HepG2 (cell line): ENCODE data around the gene RASGRP2. TPM values are rescaled to one million over a fixed set of nuclear protein-coding genes. Genes with fewer than 3 reads are reported as not detected.

Source experiments
- AGO2 ChIP-seq: fragments of 200-400 bp; formaldehyde crosslinking; optimal IDR thresholded peaks from 2 replicates; pipeline ENCODE3; 2017; ENCODE audit warnings: mild to moderate bottlenecking, low read depth, low read length, moderate library complexity
- EZH2 ChIP-seq: conservative IDR thresholded peaks from 2 replicates; pipeline ENCODE4 v1.6.1; 2012; ENCODE audit warnings: mild to moderate bottlenecking, low read depth, low read length, moderate library complexity
- FOXA3 ChIP-seq: IDR thresholded peaks from 2 replicates; pipeline ENCODE4 v1.6.1; 2016; ENCODE audit warnings: missing genetic modification reagents, missing compliant biosample characterization
- HOXA3 ChIP-seq: sonication (generic); formaldehyde crosslinking; IDR thresholded peaks from 2 replicates; pipeline ENCODE4 v1.5.0; 2020; ENCODE audit warnings: missing genetic modification reagents
- MTF2 ChIP-seq: sonication (generic); formaldehyde crosslinking; IDR thresholded peaks from 2 replicates; pipeline ENCODE4 v1.5.0; 2020; ENCODE audit warnings: missing genetic modification reagents, borderline replicate concordance
- POLR2G ChIP-seq: fragments of 200-400 bp; formaldehyde crosslinking; IDR thresholded peaks from 2 replicates; pipeline ENCODE4 v1.6.1; 2018; ENCODE audit warnings: mild to moderate bottlenecking, low read depth, low read length, moderate library complexity
- RBFOX2 ChIP-seq: fragments of 200-400 bp; formaldehyde crosslinking; IDR thresholded peaks from 2 replicates; pipeline ENCODE4 v1.6.1; 2017; ENCODE audit warnings: low read depth, mild to moderate bottlenecking, low read length
- SRSF9 ChIP-seq: fragments of 200-400 bp; formaldehyde crosslinking; IDR thresholded peaks from 2 replicates; pipeline ENCODE4 v1.6.1; 2018; ENCODE audit warnings: borderline replicate concordance, mild to moderate bottlenecking, low read depth, low read length; ENCODE audit not compliant: insufficient read depth, poor library complexity, severe bottlenecking
- ZBTB8A ChIP-seq: sonication (generic); formaldehyde crosslinking; IDR thresholded peaks from 2 replicates; pipeline ENCODE4 v1.4.0; 2020; ENCODE audit warnings: mild to moderate bottlenecking, low read depth, missing genetic modification reagents, borderline replicate concordance
- ZFP41 ChIP-seq: sonication (generic); formaldehyde crosslinking; IDR thresholded peaks from 2 replicates; pipeline ENCODE4 v1.4.0; 2020; ENCODE audit warnings: mild to moderate bottlenecking, missing genetic modification reagents, borderline replicate concordance
- ZNF205 ChIP-seq: IDR thresholded peaks from 2 replicates; pipeline ENCODE4 v1.6.1; 2018; ENCODE audit warnings: missing biosample characterization, missing genetic modification reagents
- ZNF484 ChIP-seq: sonication (generic); formaldehyde crosslinking; IDR thresholded peaks from 2 replicates; pipeline ENCODE4 v1.5.1; 2020; ENCODE audit warnings: mild to moderate bottlenecking, low read depth, missing genetic modification reagents, borderline replicate concordance
- polyA plus RNA-seq, 8 experiments: library from polyadenylated mRNA; depleted of rRNA in 3 of 8; stranded (reverse) in 7 of 8; unstranded in 1 of 8; fragments of >200 nt; fragmentation: Illumina TruSeq in 4 of 8; extraction: Trizol in 4 of 8; gene quantifications; 2 replicates each; pipeline versions ENCODE4 v1.2.1 to v1.2.3, GENCODE V29; 2011 to 2016; ENCODE audit warnings: low read depth in 4 of 8, missing spikeins in 1 of 8, mixed read lengths in 1 of 8; ENCODE audit not compliant: insufficient read depth in 1 of 8
- total RNA-seq, 5 experiments: library from RNA; depleted of rRNA; stranded (reverse); fragments of >200 nt; fragmentation: Illumina TruSeq; extraction: Trizol; gene quantifications; 2 replicates each; pipeline ENCODE4 v1.2.3, GENCODE V29; 2016; ENCODE audit warnings: low read depth in 1 of 5
- TF ChIP-seq, protein P1 (sequence below): sonication (generic); formaldehyde crosslinking; IDR thresholded peaks from 2 replicates; pipeline ENCODE4 v1.5.1; 2020; ENCODE audit warnings: missing genetic modification reagents, mild to moderate bottlenecking, borderline replicate concordance
- TF ChIP-seq, protein P2 (sequence below): sonication (generic); formaldehyde crosslinking; conservative IDR thresholded peaks from 2 replicates; pipeline ENCODE4 v1.4.0; 2020; ENCODE audit warnings: missing genetic modification reagents
- TF ChIP-seq, protein P3 (sequence below): sonication (generic); formaldehyde crosslinking; IDR thresholded peaks from 2 replicates; pipeline ENCODE4 v1.5.0; 2020; ENCODE audit warnings: mild to moderate bottlenecking, missing genetic modification reagents

RASGRP2 gene
- total and polyA plus RNA-seq, 2 of the 13 experiments (the other 11 are each of a cell fraction or from before 2014, with no cell fraction given): 0.61 TPM; not detected in 1

DNA sequence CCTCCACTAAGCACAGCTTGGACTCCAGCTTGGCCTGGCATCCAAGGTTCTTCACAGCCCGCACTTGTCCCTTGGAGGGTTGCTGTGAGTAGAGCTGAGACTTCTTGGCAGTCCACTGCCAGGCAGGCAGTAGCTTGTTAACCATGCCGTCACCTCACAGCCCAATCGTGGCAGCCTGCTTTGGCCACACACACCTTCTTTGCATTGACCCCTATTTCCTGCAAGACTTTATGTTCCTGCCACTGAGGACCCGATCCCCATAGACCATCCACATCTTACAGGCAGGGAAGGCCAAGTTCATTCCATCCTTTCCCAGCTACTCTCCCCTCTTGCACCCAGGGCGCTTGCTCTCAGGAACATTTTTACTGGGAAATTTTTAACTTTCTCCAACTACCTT, 18.3 kb upstream of the RASGRP2 start (continued):
- TF ChIP-seq, protein P1, sequence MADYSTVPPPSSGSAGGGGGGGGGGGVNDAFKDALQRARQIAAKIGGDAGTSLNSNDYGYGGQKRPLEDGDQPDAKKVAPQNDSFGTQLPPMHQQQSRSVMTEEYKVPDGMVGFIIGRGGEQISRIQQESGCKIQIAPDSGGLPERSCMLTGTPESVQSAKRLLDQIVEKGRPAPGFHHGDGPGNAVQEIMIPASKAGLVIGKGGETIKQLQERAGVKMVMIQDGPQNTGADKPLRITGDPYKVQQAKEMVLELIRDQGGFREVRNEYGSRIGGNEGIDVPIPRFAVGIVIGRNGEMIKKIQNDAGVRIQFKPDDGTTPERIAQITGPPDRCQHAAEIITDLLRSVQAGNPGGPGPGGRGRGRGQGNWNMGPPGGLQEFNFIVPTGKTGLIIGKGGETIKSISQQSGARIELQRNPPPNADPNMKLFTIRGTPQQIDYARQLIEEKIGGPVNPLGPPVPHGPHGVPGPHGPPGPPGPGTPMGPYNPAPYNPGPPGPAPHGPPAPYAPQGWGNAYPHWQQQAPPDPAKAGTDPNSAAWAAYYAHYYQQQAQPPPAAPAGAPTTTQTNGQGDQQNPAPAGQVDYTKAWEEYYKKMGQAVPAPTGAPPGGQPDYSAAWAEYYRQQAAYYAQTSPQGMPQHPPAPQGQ: no peak
- TF ChIP-seq SRSF9 (no peak), EZH2 (no peak), RBFOX2 (0 out of 2 replicates have a peak, but pooled peaks have one; percentile 0), ZNF484 (CRISPR knock-in tag) (no peak), ZBTB8A (CRISPR knock-in tag) (no peak), ZNF205 (CRISPR knock-in tag) (no peak), MTF2 (no peak), ZFP41 (CRISPR knock-in tag) (no peak), POLR2G (peak; percentile 61), HOXA3 (CRISPR knock-in tag) (no peak), FOXA3 (CRISPR knock-in tag) (no peak), AGO2 (peak; percentile 60)
- TF ChIP-seq, protein P2, sequence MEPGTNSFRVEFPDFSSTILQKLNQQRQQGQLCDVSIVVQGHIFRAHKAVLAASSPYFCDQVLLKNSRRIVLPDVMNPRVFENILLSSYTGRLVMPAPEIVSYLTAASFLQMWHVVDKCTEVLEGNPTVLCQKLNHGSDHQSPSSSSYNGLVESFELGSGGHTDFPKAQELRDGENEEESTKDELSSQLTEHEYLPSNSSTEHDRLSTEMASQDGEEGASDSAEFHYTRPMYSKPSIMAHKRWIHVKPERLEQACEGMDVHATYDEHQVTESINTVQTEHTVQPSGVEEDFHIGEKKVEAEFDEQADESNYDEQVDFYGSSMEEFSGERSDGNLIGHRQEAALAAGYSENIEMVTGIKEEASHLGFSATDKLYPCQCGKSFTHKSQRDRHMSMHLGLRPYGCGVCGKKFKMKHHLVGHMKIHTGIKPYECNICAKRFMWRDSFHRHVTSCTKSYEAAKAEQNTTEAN (CRISPR knock-in tag): no peak
- TF ChIP-seq, protein P3, sequence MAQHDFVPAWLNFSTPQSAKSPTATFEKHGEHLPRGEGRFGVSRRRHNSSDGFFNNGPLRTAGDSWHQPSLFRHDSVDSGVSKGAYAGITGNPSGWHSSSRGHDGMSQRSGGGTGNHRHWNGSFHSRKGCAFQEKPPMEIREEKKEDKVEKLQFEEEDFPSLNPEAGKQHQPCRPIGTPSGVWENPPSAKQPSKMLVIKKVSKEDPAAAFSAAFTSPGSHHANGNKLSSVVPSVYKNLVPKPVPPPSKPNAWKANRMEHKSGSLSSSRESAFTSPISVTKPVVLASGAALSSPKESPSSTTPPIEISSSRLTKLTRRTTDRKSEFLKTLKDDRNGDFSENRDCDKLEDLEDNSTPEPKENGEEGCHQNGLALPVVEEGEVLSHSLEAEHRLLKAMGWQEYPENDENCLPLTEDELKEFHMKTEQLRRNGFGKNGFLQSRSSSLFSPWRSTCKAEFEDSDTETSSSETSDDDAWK: no peak
